PC-9 (cell line): ENCODE measurements around the gene PCMT1.

ENCODE experiments used
- CTCF ChIP-seq: fragments of 200-600 bp; sonication (generic); conservative IDR thresholded peaks from 2 replicates; pipeline ENCODE4 v1.6.1; 2017; ENCODE audit warnings: mixed run types, antibody characterized with exemption, mild to moderate bottlenecking, moderate library complexity
- EZH2 ChIP-seq: fragments of 200-600 bp; sonication (generic); IDR thresholded peaks from 2 replicates; pipeline ENCODE4 v1.8.0; 2017; ENCODE audit warnings: antibody characterized with exemption, low read depth

DNA sequence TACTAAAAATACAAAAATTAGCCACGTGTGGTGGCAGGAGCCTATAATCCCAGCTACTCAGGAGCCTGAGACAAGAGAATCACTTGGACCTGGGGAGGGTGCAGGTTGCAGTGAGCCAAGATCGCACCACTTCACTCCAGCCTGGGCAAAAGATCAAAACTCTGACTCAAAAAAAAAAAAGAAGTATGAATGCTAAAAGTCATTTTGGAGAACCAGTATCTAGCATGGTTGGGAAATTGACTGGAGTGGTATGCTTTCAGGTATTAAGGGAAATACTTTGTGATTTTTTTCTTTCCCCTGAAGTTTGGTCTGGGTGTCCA is 30.1 kb downstream of the PCMT1 start:
- TF ChIP-seq CTCF (no peak), EZH2 (no peak)
